Panc1 (cell line): ENCODE measurements around the gene TOGARAM2. TPM values are rescaled to one million over a fixed set of nuclear protein-coding genes. Genes with fewer than 3 reads are reported as not detected.

Experiments used
- ATAC-seq: fragments of 200-7000 bp; cut with Tn5 transposase; 2 replicates; pipeline ENCODE4 v1.9.1; 2020; ENCODE audit warnings: mild to moderate bottlenecking, moderate library complexity
- BruUV-seq: library from RNA; stranded (reverse); fragments of 400-500 nt; replicated peaks from 2 replicates; lab custom pipeline; 2021; lab: Mats Ljungman, UMichigan
- CTCF ChIA-PET: fragments of 300-600 bp; sonication (Branson Sonifier 250); formaldehyde crosslinking; loops from one replicate; lab custom pipeline; 2022; ENCODE audit warnings: antibody characterized with exemption; lab: Charles Lee
- POLR2A ChIA-PET: fragments of 300-600 bp; sonication (Branson Sonifier 250); formaldehyde crosslinking; loops from one replicate; lab custom pipeline; 2022; ENCODE audit warnings: antibody characterized with exemption; lab: Charles Lee
- DNase-seq: peaks from one replicate; pipeline ENCODE4 v3.0.0-alpha.2; 2010; ENCODE audit warnings: low read depth, low spot score
- H3K27ac ChIP-seq: 2 replicates; pipeline ENCODE4 v1.5.1; 2011; ENCODE audit warnings: mild to moderate bottlenecking, low read length, inconsistent platforms
- H3K27me3 ChIP-seq: fragments of 200-500 bp; sonication (Bioruptor generic); 2 replicates; pipeline ENCODE4 v1.6.0; 2014; ENCODE audit warnings: low read length, inconsistent platforms; ENCODE audit not compliant: control insufficient read depth, insufficient read depth
- H3K36me3 ChIP-seq: fragments of 200-500 bp; sonication (Bioruptor generic); 2 replicates; pipeline ENCODE4 v1.5.1; 2014; ENCODE audit warnings: inconsistent platforms, mild to moderate bottlenecking, low read length, moderate library complexity; ENCODE audit not compliant: control insufficient read depth, insufficient read depth
- H3K4me1 ChIP-seq: 2 replicates; pipeline ENCODE4 v1.5.1; 2011; ENCODE audit warnings: inconsistent platforms, mild to moderate bottlenecking, low read length, moderate library complexity; ENCODE audit not compliant: control insufficient read depth, insufficient read depth
- H3K4me3 ChIP-seq, 2 experiments: 2 replicates each; pipeline ENCODE4 v1.5.1; 2011 to 2012; ENCODE audit warnings: low read depth in 2 of 2, low read length in 2 of 2, mild to moderate bottlenecking in 2 of 2, inconsistent platforms in 1 of 2, moderate library complexity in 1 of 2
- H3K9me3 ChIP-seq: fragments of 200-500 bp; sonication (Bioruptor generic); 2 replicates; pipeline ENCODE4 v1.5.1; 2014; ENCODE audit warnings: low read depth, mild to moderate bottlenecking, inconsistent platforms, low read length, moderate library complexity; ENCODE audit not compliant: control insufficient read depth, insufficient read depth
- CTCF ChIP-seq: fragments of 450-650 bp; IDR thresholded peaks from 2 replicates; pipeline ENCODE4 v1.5.1; 2017; ENCODE audit warnings: mild to moderate bottlenecking
- POLR2AphosphoS5 ChIP-seq: IDR thresholded peaks from 2 replicates; pipeline ENCODE4 v1.6.1; 2012; ENCODE audit warnings: mild to moderate bottlenecking, low read depth, low read length, moderate library complexity
- REST ChIP-seq, 2 experiments: IDR thresholded peaks; 2 replicates each; pipeline ENCODE4 v1.6.1; 2011 to 2012; ENCODE audit warnings: low read depth in 2 of 2, control low read depth in 1 of 2, low read length in 1 of 2, mild to moderate bottlenecking in 1 of 2, moderate library complexity in 1 of 2; ENCODE audit not compliant: insufficient read depth in 1 of 2
- SIN3A ChIP-seq: IDR thresholded peaks from 2 replicates; pipeline ENCODE4 v1.6.1; 2012; ENCODE audit warnings: low read depth, mild to moderate bottlenecking, low read length, moderate library complexity, borderline replicate concordance; ENCODE audit not compliant: insufficient read depth
- TCF7L2 ChIP-seq: IDR thresholded peaks from 2 replicates; pipeline ENCODE4 v1.6.1; 2011; ENCODE audit warnings: mild to moderate bottlenecking, low read depth, low read length, inconsistent platforms
- in situ Hi-C: cut with HindIII; loops from 2 replicates; pipeline ENCODE4 v1.10.0; 2016; ENCODE audit warnings: low sequenced_read_pairs, low pct_unique_long_range_greater_than_20kb
- intact Hi-C: fragments of 100-400 bp; cut with micrococcal nuclease; formaldehyde crosslinking; loops from one replicate; pipeline ENCODE4 v1.10.0; 2022; ENCODE audit not compliant: unreplicated experiment
- total RNA-seq: library from RNA; stranded (reverse); gene quantifications from one replicate; pipeline ENCODE4 v1.2.1, GENCODE V29; 2021; ENCODE audit not compliant: unreplicated experiment

TOGARAM2 gene
- total RNA-seq, 1 experiment from 2014 or later = 0.44 TPM

GRCh38 chr2:29050591-29050990, 69.5 kb downstream of the TOGARAM2 start:
- Histone ChIP-seq H3K27ac (no peak overlapping the region), H3K4me3 (no peak overlapping the region), H3K27me3 (no peaks in the 10 kb centered on the region), H3K36me3 (no peaks in the 10 kb centered on the region), H3K4me1 (no peaks in the 10 kb centered on the region), H3K9me3 (no peaks in the 10 kb centered on the region)
- TF ChIP-seq POLR2AphosphoS5 = no peak
- TF ChIP-seq SIN3A = no peak
- TF ChIP-seq REST (IDR thresholded peaks at IDR 0.05; ENCODE audit: insufficient read depth in 1 of 2, low read depth in 2 of 2, low read length in 1 of 2) = no peak
- TF ChIP-seq CTCF = no peak
- no peak for TF ChIP-seq TCF7L2
- ChIA-PET CTCF (no interaction called here), POLR2A (no interaction called here)
- in situ Hi-C loops = no loop called here
- DNase-seq (no peak), ATAC-seq (no peak)
- no TSS peak for BruUV-seq
- intact Hi-C loops = loop anchor here (10.0 kb wide), 1 partner anchor 144 kb away; no protein-coding TSS in a partner anchor

GRCh38 chr2:29051730-29052129, 70.6 kb downstream of the TOGARAM2 start:
- TF ChIP-seq CTCF (no peak), POLR2AphosphoS5 (no peak), TCF7L2 (no peak), SIN3A (no peak), REST (IDR thresholded peaks at IDR 0.05; ENCODE audit: insufficient read depth in 1 of 2, low read depth in 2 of 2, low read length in 1 of 2) (no peak)
- Histone ChIP-seq H3K36me3 (no peaks in the 10 kb centered on the region), H3K4me3 (no peak overlapping the region), H3K4me1 (no peaks in the 10 kb centered on the region), H3K27me3 (no peaks in the 10 kb centered on the region), H3K9me3 (no peaks in the 10 kb centered on the region), H3K27ac (no peak overlapping the region)
- no TSS peak for BruUV-seq
- ATAC-seq (no peak), DNase-seq (no peak)
- CTCF ChIA-PET = no interaction called here
- POLR2A ChIA-PET = no interaction called here
- in situ Hi-C loops = no loop called here
- intact Hi-C loops = loop anchor here (10.0 kb wide), 1 partner anchor 143 kb away; no protein-coding TSS in a partner anchor
